ENCODE results near the gene AFF3. TPM values are rescaled to one million over a fixed set of nuclear protein-coding genes. Genes with fewer than 3 reads are reported as not detected.

Gene AFF3
- total and polyA plus RNA-seq, 2 donors (not counting 3 experiments of a cell fraction or from before 2014, with no cell fraction given) = 0.06 to 0.07 TPM

DNA sequence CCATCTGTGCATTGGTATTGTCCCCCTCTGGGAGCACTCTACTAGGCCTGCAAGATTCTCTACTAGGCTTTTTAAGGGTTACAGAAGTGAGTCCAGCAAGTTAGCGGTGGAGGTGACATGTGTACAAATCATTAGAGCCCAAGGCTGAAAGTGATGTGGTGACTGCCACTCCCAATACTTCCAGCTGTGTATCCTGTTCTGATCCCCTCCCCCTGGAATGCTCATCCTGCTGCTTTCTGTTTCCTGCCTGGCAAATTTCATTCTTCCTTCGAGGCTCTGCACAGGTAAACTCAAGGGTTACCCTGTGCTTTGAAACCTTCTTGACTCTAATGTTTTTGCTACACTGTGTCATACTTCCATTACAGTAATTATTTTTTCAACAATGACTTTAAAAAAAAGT lies 394.0 kb downstream of the AFF3 start:
- CTCF ChIA-PET = interaction anchor here (1.0 kb wide), 1 partner anchor 13 kb away, joined by 3 read pairs; no protein-coding TSS in a partner anchor
- H3K27me3 ChIP-seq (ENCODE audit: control insufficient read depth in 2 of 2, insufficient read depth in 2 of 2, low read length in 2 of 2) = no peaks in the 10 kb centered on the region
- no peaks in the 10 kb centered on the region for H3K4me1 ChIP-seq (ENCODE audit: control insufficient read depth, extremely low read depth, insufficient read depth, low read length)
- no peak overlapping the region for H3K4me3 ChIP-seq (replicated peaks in 1 of 3; ENCODE audit: insufficient read depth in 1 of 3, low read depth in 1 of 3, low read length in 3 of 3)
- H3K9ac ChIP-seq (replicated peaks; ENCODE audit: extremely low read depth, insufficient read depth, low read length) = no peak overlapping the region
- TF ChIP-seq POLR2AphosphoS5 (IDR thresholded peaks at IDR 0.05; ENCODE audit: insufficient read depth, low read depth, low read length) (no peak), FOS (IDR thresholded peaks at IDR 0.05; ENCODE audit: borderline replicate concordance, insufficient read depth, low read length) (no peak), JUN (IDR thresholded peaks at IDR 0.05; ENCODE audit: borderline replicate concordance, insufficient read depth, insufficient read length, low read depth) (no peak), MYC (IDR thresholded peaks at IDR 0.05; ENCODE audit: low read depth, low read length) (no peak), GATA2 (IDR thresholded peaks at IDR 0.05; ENCODE audit: insufficient read depth, insufficient read length, low read depth, low read length) (no peak), POLR2A (IDR thresholded peaks at IDR 0.05; ENCODE audit: low read depth, low read length) (no peak), EZH2 (IDR thresholded peaks at IDR 0.05; ENCODE audit: borderline replicate concordance, low read depth, low read length, severe bottlenecking) (no peak)
- TF ChIP-seq, protein P1, sequence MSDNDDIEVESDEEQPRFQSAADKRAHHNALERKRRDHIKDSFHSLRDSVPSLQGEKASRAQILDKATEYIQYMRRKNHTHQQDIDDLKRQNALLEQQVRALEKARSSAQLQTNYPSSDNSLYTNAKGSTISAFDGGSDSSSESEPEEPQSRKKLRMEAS (IDR thresholded peaks at IDR 0.05; ENCODE audit: insufficient read depth, insufficient read length) = no peak
- TF ChIP-seq, protein P2, sequence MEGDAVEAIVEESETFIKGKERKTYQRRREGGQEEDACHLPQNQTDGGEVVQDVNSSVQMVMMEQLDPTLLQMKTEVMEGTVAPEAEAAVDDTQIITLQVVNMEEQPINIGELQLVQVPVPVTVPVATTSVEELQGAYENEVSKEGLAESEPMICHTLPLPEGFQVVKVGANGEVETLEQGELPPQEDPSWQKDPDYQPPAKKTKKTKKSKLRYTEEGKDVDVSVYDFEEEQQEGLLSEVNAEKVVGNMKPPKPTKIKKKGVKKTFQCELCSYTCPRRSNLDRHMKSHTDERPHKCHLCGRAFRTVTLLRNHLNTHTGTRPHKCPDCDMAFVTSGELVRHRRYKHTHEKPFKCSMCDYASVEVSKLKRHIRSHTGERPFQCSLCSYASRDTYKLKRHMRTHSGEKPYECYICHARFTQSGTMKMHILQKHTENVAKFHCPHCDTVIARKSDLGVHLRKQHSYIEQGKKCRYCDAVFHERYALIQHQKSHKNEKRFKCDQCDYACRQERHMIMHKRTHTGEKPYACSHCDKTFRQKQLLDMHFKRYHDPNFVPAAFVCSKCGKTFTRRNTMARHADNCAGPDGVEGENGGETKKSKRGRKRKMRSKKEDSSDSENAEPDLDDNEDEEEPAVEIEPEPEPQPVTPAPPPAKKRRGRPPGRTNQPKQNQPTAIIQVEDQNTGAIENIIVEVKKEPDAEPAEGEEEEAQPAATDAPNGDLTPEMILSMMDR (IDR thresholded peaks at IDR 0.05; ENCODE audit: extremely low read depth in 1 of 2, insufficient read depth in 1 of 2, low read depth in 1 of 2, low read length in 2 of 2) = no peak
- no peaks in the 10 kb centered on the region for H3K9me1 ChIP-seq (replicated peaks; ENCODE audit: control insufficient read depth, extremely low read depth, insufficient read depth, low read length)
- H3K36me3 ChIP-seq (ENCODE audit: control insufficient read depth in 2 of 2, extremely low read depth in 1 of 2, insufficient read depth in 2 of 2, low read length in 2 of 2) = no peaks in the 10 kb centered on the region
- H3K27ac ChIP-seq (ENCODE audit: insufficient read depth, low read depth, low read length) = no peak overlapping the region
- H2AFZ ChIP-seq (ENCODE audit: low read depth, low read length) = no peak overlapping the region
- no TSS peak for BruUV-seq (replicated peaks)
- intact Hi-C loops (cut with micrococcal nuclease) (no loop called here), dilution Hi-C loops (cut with MboI; ENCODE audit: extremely low pct_ligation_motif_present, low sequenced_read_pairs) (no loop called here)
- no peaks in the 10 kb centered on the region for H3K79me2 ChIP-seq (ENCODE audit: control insufficient read depth, insufficient read depth, low read length)
- POLR2A ChIA-PET = no interaction called here
- no peaks in the 10 kb centered on the region for H4K20me1 ChIP-seq (replicated peaks; ENCODE audit: control insufficient read depth, extremely low read depth, insufficient read depth, low read length)
- H3K4me2 ChIP-seq (ENCODE audit: insufficient read depth, low read length) = no peak overlapping the region
- FAIRE-seq = no peak
- H3K9me3 ChIP-seq (replicated peaks; ENCODE audit: control insufficient read depth, insufficient read depth, low read length) = no peaks in the 10 kb centered on the region
- no peak for DNase-seq (ENCODE audit: low read depth, low spot score)
